ENCODE results near the gene IFNG-AS1.
A peak's percentile ranks its signal among the peaks of the same experiment; 100 is the strongest.

IFNG-AS1 gene

GRCh38 chr12:67989184-67989920, at the start of gene IFNG-AS1:
TSS of gene IFNG-AS1 (plus strand) at chr12:67989447.
- DNase-seq (ENCODE audit: low spot score): no peak

DNA sequence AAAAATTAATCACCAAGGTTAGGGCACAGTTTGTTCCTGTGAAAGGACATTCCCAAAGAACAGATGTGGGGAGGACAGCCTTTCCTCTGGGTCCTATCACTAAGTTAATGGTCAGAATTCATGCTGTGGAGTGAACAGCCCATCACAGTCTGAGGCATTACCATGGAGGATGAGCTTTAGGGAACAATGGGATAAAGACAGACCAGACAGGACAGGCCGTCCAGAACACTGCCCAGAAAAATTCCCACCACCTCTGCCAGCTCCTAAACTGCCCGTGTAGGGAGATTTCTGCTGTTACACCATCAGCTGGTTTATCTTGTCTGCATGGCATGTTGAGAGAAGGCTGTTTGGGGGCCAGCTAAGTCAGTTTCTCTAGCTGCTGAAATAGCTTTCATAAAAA, 49.6 kb upstream of the IFNG-AS1 start:
- no peak for DNase-seq (ENCODE audit: low spot score)

DNA sequence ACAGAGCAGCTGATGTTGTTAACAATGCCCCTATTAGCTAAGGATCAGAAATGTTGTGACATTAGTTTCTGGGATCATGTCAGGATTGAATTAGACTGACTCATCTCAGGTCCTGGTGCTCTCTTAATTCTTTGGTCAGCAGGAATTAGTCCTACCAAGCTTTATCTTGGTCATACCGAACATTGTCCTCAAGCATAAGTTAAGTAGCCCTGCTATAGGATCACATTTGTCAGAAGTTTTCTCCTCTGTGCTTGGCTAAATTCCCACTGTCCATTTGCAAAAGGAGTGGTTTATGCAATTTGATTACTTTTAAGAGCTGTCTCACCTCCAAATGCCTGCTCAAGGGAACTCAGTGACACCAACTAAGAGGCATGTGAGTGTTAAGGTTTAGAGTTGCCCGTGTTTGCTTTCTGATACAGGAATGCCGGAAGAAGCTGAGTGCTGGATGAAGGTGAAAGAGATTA, 48.4 kb upstream of the IFNG-AS1 start:
- no peak for DNase-seq (ENCODE audit: low spot score)

DNA sequence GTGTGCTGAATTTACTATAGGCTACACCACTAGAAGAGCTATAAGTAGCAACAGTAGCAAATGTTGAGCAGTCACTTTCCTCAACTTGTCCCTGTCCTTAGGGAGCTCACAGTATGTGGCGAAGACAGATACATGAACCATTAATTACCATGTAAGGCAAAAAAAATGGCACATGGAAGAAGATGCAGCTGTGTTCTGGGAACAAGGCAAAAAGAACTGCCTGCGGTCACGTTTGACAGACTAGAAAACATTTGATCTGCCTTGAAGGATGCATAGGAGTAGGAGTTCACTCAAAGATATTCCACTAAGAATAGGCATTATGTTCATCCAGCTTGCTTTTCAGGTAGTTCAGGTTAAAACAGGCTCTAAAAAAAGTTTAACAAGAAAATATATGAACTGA, 46.5 kb upstream of the IFNG-AS1 start:
- DNase-seq (ENCODE audit: low spot score): no peak

DNA sequence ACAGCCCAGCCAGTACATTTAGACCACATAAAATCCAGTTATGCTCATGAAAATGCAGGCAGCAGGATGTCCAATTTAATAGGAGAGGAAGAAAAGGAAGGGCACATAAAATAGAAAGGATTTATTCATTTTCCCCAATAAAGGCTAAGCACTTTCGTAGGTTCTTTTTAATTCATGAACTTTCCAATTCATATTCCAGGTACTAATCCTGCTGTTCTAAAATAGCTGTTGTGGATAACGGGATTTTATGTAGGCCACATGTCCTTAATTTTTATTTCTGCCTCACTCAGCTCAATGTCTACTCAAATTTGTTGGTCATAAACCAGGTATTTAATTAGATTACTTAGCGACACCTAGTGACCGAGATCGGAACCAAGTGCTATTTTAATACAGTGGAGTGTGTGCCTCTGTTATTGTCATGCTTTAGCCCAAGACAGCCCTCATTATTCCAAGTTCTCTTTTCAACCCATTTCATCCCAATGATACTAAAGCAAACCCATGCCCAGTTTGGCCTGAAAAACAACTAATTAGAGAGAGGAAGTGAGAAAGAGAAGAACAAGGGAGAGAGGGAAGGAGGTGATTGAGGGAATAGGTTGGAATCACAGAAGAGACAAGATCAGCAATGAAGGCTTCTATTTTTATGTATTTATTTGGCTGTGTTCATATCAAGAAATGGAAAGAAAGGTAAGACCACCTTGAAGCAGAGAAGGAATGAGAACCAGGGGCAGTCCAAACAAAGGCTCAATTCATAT, 45.9 kb upstream of the IFNG-AS1 start:
- peak; percentile 56 for DNase-seq (ENCODE audit: low spot score)

DNA sequence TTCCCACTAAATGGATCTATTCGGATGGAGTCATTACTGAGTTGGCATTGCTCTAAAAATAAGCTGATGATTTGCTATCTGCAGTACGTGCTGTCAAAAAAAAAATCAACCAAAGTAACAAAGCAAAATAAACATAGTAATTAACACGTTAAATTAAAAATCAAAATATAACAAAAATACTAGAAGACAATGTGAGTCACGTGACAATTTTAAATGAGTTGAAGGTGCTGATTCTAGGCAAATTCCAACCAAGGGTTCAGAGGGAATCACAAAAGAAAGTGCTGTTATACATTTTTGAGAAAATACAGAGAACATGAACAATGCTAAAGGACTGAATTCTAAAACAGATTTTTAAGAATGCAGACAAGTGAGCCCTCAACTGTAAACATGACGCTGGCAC, 45.2 kb upstream of the IFNG-AS1 start:
- no peak for DNase-seq (ENCODE audit: low spot score)

GRCh38 chr12:67952787-67953186, 36.5 kb upstream of the IFNG-AS1 start:
- no peak for DNase-seq (ENCODE audit: low spot score)

DNA sequence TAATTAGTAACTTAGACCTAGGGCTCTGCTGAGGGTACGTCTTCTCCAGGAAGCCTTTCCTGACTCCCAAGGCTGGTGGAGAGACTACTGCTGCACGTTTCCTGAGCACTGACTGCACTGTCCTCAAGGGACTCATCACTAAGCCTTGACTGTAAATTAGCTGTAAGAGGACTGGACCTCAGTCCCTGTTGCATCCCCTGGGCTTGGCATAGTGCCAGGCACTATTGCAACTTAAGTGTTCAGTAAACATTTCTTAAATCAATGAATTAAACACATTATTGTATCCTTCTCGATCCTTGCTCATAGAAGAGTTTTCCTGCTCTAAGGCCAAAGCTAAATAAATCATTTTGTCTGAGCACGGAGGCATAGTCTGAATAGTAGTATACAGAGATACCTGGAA, 31.9 kb upstream of the IFNG-AS1 start:
- DNase-seq (ENCODE audit: low spot score): no peak

DNA sequence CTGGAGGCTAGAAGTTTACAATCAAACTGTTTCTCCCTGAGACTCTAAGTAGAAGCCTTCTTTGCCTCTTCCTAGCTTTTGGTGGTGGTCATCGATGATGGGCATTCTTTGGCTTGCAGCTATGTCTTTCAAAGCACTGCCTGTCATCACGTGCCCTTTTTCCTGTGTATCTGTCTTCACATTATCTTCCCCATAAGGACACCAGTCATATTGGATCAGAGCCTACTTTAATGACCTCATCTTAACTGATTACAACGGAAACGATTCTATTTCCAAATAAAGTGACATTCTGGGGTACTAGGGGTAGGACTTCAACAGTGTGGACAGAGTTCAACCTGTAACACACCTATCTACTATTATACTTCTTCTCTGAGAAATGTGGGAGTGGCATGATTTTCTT, 31.1 kb upstream of the IFNG-AS1 start:
- DNase-seq (ENCODE audit: low spot score): no peak

DNA sequence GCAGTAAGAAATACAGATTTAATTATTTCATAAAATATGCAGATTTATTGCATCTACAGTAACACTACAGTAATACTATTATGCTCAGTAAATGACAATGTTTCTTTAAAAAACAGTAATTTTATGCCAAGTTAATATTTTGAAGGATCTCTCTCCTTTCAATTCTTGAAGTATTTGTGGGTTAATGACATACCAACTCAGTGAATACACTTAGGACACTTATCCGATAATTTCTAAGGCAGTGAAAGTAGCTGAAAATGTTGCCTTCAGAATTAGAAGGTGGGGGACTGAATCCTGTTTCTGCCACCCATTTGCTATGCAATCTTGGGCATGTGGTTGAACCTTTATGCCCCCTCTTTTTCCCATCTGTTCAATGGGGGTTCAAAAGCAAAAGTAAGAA, 24.8 kb upstream of the IFNG-AS1 start:
- DNase-seq (ENCODE audit: low spot score): no peak

DNA sequence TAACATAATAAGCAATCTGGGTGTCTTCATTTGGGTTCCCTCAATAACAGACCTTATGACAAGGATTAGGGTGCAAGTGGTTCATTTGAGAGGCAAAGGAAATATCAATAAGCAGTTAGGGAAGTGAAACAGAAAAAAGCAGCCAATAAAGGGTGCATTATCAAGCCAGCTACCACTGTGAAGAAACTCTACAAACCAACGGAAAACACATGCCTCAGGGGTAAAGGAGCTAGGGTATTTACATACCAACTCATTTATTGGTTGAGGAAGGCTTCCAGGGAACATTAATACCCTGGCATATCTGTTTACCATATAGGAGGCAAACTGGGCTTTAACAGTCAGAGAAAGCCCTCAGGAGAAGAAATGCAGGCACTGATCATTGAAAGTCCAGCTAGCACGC, 22.7 kb upstream of the IFNG-AS1 start:
- DNase-seq (ENCODE audit: low spot score): no peak

- DNase-seq (ENCODE audit: low spot score): no peak
Measured at GRCh38 chr12:67968321-67968720, 20.9 kb upstream of the IFNG-AS1 start.

DNA sequence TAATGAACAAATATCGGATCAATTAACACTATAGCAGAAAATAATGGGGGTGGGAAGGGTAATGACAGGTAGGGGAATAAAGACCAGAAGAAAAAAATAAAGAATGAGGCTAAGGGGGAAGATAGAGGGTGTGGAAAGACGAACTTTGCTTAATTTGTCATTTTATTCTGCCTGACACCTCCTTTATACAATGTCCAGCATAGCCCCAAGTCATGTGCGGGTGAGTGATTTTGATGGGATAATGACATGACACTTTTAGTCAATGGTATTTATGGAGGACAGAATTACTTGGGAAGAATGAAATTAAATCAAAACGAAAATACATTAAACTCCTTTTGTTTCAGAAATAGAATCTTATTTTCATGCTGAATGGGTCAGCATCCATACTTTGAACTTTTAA, 20.5 kb upstream of the IFNG-AS1 start:
- no peak for DNase-seq (ENCODE audit: low spot score)

DNA sequence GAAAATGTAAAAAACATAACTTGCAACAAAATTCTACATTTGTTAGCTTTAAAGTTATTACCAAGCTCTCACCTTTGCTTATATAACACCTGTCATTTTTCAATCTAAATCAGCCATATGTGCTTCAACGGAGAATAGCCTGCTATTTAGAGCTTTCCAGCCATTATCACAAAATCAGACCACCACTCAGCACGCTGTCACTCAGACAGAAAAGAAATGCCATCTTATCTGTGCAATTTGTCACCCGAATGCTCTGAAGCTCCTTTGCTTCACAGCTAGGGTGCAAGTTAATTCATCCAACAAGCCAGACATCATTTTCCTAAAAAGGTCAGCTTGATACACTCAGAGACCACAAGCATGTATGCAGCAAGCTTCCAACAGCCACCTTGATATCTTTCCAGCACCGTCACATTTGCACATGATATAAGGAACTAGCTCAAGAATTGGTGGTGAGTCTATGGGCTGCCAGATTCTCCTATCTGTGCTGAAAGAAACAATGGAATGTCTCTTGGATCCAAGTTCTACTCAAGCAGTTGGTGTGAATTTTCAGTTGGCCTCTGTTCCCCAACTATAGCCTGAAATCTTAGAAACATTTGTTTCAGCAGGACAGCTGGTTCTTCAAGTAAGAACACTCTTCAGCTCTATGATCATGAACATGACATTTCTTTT, 20.0 kb upstream of the IFNG-AS1 start:
- no peak for DNase-seq (ENCODE audit: low spot score)

DNA sequence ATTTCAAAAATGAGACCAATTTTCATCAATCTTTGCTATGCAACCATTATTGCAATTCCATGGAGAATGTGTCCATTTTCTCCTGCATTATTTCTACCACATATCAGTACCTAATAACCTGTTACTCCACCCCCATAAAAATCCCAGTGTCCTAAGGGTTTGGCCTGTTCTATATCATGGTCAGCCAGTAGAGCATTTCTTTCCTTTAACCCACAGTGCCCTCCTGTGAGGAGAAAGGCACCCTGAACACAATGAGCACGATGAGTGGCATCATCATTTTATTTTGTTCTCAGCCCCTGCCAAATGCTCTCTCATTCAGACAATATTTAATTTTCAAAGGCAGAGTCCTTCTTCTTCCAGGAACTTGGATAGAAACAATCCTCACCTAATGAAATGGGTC, 11.6 kb upstream of the IFNG-AS1 start:
- DNase-seq (ENCODE audit: low spot score): no peak

DNA sequence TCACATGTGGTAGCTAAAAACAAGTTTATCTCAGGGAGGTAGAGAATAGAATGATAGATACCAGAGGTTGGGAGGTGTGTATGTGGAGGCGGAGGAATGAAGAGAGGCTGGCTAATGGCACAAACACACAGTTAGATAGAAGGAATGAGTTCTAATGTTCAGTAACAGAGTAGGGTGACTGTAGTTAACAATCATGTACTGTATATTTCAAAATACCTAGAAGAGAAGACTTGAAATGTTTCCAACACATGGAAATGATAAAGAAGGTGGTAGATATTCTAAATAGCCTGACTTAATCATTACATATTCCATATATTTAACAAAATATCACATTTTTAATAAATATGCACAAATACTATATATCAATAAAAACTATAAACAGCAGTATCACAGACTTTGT, 8.9 kb upstream of the IFNG-AS1 start:
- no peak for DNase-seq (ENCODE audit: low spot score)

GRCh38 chr12:67981287-67982162, 7.7 kb upstream of the IFNG-AS1 start:
- no peak for DNase-seq (ENCODE audit: low spot score)

DNA sequence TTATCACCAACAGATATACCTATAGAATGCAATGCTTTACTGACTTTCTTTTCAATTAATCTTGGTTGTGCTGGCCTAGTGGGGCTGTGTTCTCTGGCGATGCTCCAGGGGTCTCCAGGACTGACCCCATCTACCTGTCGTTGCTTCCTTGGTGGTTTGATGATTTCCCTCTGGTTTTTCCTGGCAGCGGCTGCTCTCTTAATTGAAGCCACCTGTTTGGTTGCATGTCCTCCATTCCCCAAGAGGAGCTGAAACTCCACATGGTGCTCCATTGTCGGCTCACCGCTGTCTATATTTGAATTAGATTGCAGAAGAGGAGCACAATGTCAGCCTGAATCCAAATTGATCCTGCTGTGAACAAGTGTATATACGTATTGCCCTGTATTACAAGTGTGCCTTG, 7.1 kb upstream of the IFNG-AS1 start:
- DNase-seq (ENCODE audit: low spot score): no peak

DNA sequence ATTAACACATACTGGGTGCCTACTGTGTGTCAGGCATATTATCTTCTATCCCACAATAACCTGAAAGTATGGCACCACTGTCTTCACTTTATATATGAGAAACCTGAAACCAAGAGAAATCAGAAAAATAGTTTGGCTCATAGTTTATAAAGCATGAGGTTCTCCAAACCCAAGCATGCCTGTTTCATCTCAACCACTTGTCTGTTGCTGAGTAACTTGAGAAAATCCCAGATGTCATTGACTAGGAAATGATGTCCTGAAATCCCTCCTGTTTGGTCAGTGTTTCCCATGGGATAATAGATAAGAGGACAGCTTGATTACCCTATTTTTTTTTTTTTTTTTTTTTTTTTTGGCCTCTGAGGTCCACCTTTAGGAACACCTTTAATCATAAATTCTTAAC, 2.6 kb upstream of the IFNG-AS1 start:
- no peak for DNase-seq (ENCODE audit: low spot score)

DNA sequence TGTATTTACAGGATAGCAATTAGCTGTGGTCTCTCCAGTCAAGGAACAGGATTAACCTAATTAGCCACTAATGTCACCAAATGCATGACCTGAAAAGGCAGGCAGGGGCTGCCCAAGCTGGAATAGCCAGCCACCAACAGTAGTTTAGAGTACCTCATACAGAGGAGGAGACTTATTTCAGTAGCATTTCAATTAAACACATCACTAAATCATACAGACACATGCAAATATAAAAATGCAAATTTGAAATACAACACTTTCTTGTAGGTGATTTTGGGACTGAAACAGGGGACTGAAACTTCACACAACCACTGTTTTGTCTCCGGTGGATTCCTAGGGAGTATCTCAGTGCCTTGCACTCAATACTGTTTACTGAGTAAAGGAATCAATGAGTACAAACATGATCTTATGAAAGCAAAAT, 636 bp upstream of the IFNG-AS1 start:
- no peak for DNase-seq (ENCODE audit: low spot score)

DNA sequence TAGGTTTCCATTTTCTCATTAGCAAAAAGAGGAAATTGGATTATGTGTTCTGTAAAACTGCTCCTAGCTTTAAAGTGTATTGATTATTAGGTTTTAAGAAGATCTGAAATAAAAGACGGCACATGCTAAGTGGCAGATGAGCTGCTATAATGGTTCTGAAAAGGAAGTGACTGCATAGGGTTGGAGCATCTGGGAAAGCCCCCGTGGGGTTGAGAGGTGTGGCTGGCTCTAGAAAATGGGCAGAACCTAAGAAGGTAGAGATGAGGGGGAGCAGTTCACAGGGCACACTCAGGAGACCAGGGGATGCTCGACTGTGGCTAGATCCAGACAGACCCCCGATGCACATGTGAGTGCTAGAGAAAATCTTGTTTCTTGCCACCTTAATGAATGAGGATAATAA, 1.9 kb downstream of the IFNG-AS1 start:
- DNase-seq (ENCODE audit: low spot score): no peak

DNA sequence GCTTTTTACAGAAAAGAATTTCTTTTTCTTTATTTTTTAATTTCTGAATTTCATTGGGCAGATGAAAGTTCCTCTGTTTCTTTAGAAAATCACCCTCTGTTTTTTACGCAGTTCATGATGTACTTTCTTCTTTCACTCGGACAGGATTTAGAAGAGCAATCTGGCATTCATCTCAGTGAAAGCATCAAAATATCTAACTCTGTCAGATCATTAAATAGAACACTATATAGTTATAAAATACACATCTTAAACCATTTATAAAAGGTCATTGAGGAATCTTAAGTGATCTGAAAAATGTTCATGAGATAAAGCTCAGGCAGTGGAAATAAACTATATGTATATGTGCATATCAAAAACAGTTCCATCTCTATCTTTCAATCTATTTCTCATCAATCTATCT, 3.9 kb downstream of the IFNG-AS1 start:
- no peak for DNase-seq (ENCODE audit: low spot score)
